Measurements from ENCODE around the gene CPT1A. TPM values are rescaled to one million over a fixed set of nuclear protein-coding genes. Genes with fewer than 3 reads are reported as not detected.

The CPT1A gene
- polyA plus RNA-seq, 1 of the 3 experiments (the other 2 are of a cell fraction), result 31.2 TPM

- H3K4me2 ChIP-seq, result no peak overlapping the region
- no peaks in the 10 kb centered on the region for H3K9me3 ChIP-seq
- DNase-seq, result no peak
- peaks cover 10% of the 10 kb centered on the region for H3K79me2 ChIP-seq (ENCODE audit: insufficient read depth)
- H3K27ac ChIP-seq (ENCODE audit: low read depth in 2 of 2, low read length in 1 of 2), result no peak overlapping the region
- no peaks in the 10 kb centered on the region for H4K20me1 ChIP-seq (ENCODE audit: insufficient read depth)
- WGBS (ENCODE audit: low lambda C conversion rate), result 85% methylated on average over 17 of the region's 18 CpGs
- H3K9ac ChIP-seq, result no peak overlapping the region
- H3K4me3 ChIP-seq (ENCODE audit: low read depth in 2 of 2, low read length in 1 of 2), result no peak overlapping the region
- TF ChIP-seq RAD21 (IDR thresholded peaks at IDR 0.05; ENCODE audit: low read length), result no peak
- no peak for TF ChIP-seq CHD2 (IDR thresholded peaks at IDR 0.05; ENCODE audit: low read length, partially characterized antibody)
- no peak for TF ChIP-seq NRF1 (IDR thresholded peaks at IDR 0.05; ENCODE audit: low read depth, low read length)
- no peak for TF ChIP-seq YY1 (IDR thresholded peaks at IDR 0.05; ENCODE audit: low read depth)
- ChIA-PET CTCF (interaction anchor here (0.7 to 1.7 kb wide), 2 partner anchors 44 to 157 kb away, joined by 3 to 7 read pairs; no protein-coding TSS in a partner anchor), POLR2A (no interaction called here)
- H2AFZ ChIP-seq (ENCODE audit: low read depth), result no peak overlapping the region
- no peaks in the 10 kb centered on the region for H3K27me3 ChIP-seq (ENCODE audit: insufficient read depth)
- no peaks in the 10 kb centered on the region for H3K36me3 ChIP-seq (replicated peaks in 1 of 2; ENCODE audit: control insufficient read depth in 1 of 2, insufficient read depth in 2 of 2, low read length in 1 of 2)
- peaks cover 6% of the 10 kb centered on the region for H3F3A ChIP-seq (replicated peaks; ENCODE audit: insufficient read depth)
- no peaks in the 10 kb centered on the region for H3K9me2 ChIP-seq
- peaks cover under 1 to 4% of the 10 kb centered on the region in 2 experiments; a peak in 2 of 4 replicates for H3K4me1 ChIP-seq (ENCODE audit: control insufficient read depth in 1 of 2, insufficient read depth in 2 of 2, low read depth in 1 of 2, low read length in 1 of 2)
These were observed 3.8 kb upstream of the CPT1A start for GRCh38 chr11:68845351-68846002.

GRCh38 chr11:68844801-68845200, 3.1 kb upstream of the CPT1A start:
- Histone ChIP-seq H3K4me1 (ENCODE audit: control insufficient read depth in 1 of 2, insufficient read depth in 2 of 2, low read depth in 1 of 2, low read length in 1 of 2) (peaks cover 7 to 8% of the 10 kb centered on the region in 2 experiments; a peak in 3 of 4 replicates), H3K4me3 (ENCODE audit: low read depth in 2 of 2, low read length in 1 of 2) (no peak overlapping the region), H3K36me3 (replicated peaks in 1 of 2; ENCODE audit: control insufficient read depth in 1 of 2, insufficient read depth in 2 of 2, low read length in 1 of 2) (no peaks in the 10 kb centered on the region), H3K9me3 (no peaks in the 10 kb centered on the region), H3K4me2 (no peak overlapping the region), H3K79me2 (ENCODE audit: insufficient read depth) (peaks cover 16% of the 10 kb centered on the region), H3K9ac (no peak overlapping the region), H3K27me3 (ENCODE audit: insufficient read depth) (no peaks in the 10 kb centered on the region), H4K20me1 (ENCODE audit: insufficient read depth) (no peaks in the 10 kb centered on the region), H3K9me2 (no peaks in the 10 kb centered on the region), H3F3A (replicated peaks; ENCODE audit: insufficient read depth) (peaks cover 13% of the 10 kb centered on the region), H3K27ac (ENCODE audit: low read depth in 2 of 2, low read length in 1 of 2) (no peak overlapping the region), H2AFZ (ENCODE audit: low read depth) (no peak overlapping the region)
- ChIA-PET CTCF (interaction anchor here (0.6 to 1.7 kb wide), 3 partner anchors 45 to 547 kb away, joined by 3 to 7 read pairs (median 3); no protein-coding TSS in a partner anchor), POLR2A (no interaction called here)
- DNase-seq, result no peak
- TF ChIP-seq RAD21 (IDR thresholded peaks at IDR 0.05; ENCODE audit: low read length) (no peak), USF2 (IDR thresholded peaks at IDR 0.05; ENCODE audit: borderline replicate concordance, low read depth, low read length) (no peak), MEF2A (IDR thresholded peaks at IDR 0.05; ENCODE audit: borderline replicate concordance, low read depth) (no peak), GATA2 (CRISPR knock-in tag; IDR thresholded peaks at IDR 0.05) (no peak), MAX (IDR thresholded peaks at IDR 0.05; ENCODE audit: low read depth) (no peak), TCF12 (IDR thresholded peaks at IDR 0.05) (no peak), RCOR1 (IDR thresholded peaks at IDR 0.05; ENCODE audit: low read length) (no peak)
- WGBS (ENCODE audit: low lambda C conversion rate), result 82% methylated on average over 6 of the region's 6 CpGs

- H3K36me3 ChIP-seq (replicated peaks in 1 of 2; ENCODE audit: control insufficient read depth in 1 of 2, insufficient read depth in 2 of 2, low read length in 1 of 2), result no peaks in the 10 kb centered on the region
- peaks cover 18% of the 10 kb centered on the region for H3K79me2 ChIP-seq (ENCODE audit: insufficient read depth)
- TF ChIP-seq JUND (IDR thresholded peaks at IDR 0.05) (no peak), POLR2AphosphoS5 (IDR thresholded peaks at IDR 0.05; ENCODE audit: low read depth, low read length) (no peak), TAF1 (IDR thresholded peaks at IDR 0.05; ENCODE audit: borderline replicate concordance, low read depth, low read length) (no peak), TCF12 (IDR thresholded peaks at IDR 0.05) (no peak), YY1 (IDR thresholded peaks at IDR 0.05; ENCODE audit: low read depth) (no peak), GABPA (IDR thresholded peaks at IDR 0.05; ENCODE audit: low read depth) (no peak), TEAD4 (IDR thresholded peaks at IDR 0.05; ENCODE audit: borderline replicate concordance, insufficient read depth) (no peak), ELF1 (IDR thresholded peaks at IDR 0.05) (no peak), MAX (IDR thresholded peaks at IDR 0.05; ENCODE audit: low read depth) (no peak), RCOR1 (IDR thresholded peaks at IDR 0.05; ENCODE audit: low read length) (no peak), SMC3 (IDR thresholded peaks at IDR 0.05; ENCODE audit: low read depth, low read length) (no peak), NFIC (IDR thresholded peaks at IDR 0.05; ENCODE audit: borderline replicate concordance) (no peak), FOSL2 (IDR thresholded peaks at IDR 0.05; ENCODE audit: borderline replicate concordance, low read depth) (no peak), EP300 (IDR thresholded peaks at IDR 0.05; ENCODE audit: borderline replicate concordance in 1 of 2, low read depth in 1 of 2, low read length in 1 of 2) (no peak), NRF1 (IDR thresholded peaks at IDR 0.05; ENCODE audit: low read depth, low read length) (no peak), USF2 (IDR thresholded peaks at IDR 0.05; ENCODE audit: borderline replicate concordance, low read depth, low read length) (no peak)
- POLR2A ChIA-PET, result no interaction called here
- H3K4me2 ChIP-seq, result no peak overlapping the region
- H3K27me3 ChIP-seq (ENCODE audit: insufficient read depth), result no peaks in the 10 kb centered on the region
- no peak for DNase-seq
- H4K20me1 ChIP-seq (ENCODE audit: insufficient read depth), result no peaks in the 10 kb centered on the region
- CTCF ChIA-PET, result interaction anchor here (0.6 to 1.7 kb wide), 2 partner anchors 46 to 547 kb away, joined by 3 to 7 read pairs; no protein-coding TSS in a partner anchor
- peaks cover 10 to 12% of the 10 kb centered on the region in 2 experiments; a peak in 3 of 4 replicates for H3K4me1 ChIP-seq (ENCODE audit: control insufficient read depth in 1 of 2, insufficient read depth in 2 of 2, low read depth in 1 of 2, low read length in 1 of 2)
- no peak overlapping the region for H3K4me3 ChIP-seq (ENCODE audit: low read depth in 2 of 2, low read length in 1 of 2)
- H3K9me3 ChIP-seq, result no peaks in the 10 kb centered on the region
- H3K27ac ChIP-seq (ENCODE audit: low read depth in 2 of 2, low read length in 1 of 2), result no peak overlapping the region
- no peak overlapping the region for H3K9ac ChIP-seq
- H3K9me2 ChIP-seq, result no peaks in the 10 kb centered on the region
- H2AFZ ChIP-seq (ENCODE audit: low read depth), result no peak overlapping the region
- H3F3A ChIP-seq (replicated peaks; ENCODE audit: insufficient read depth), result peaks cover 17% of the 10 kb centered on the region
- 77% methylated on average over 3 of the region's 3 CpGs for WGBS (ENCODE audit: low lambda C conversion rate)
These were observed 2.7 kb upstream of the CPT1A start for GRCh38 chr11:68844376-68844775.

Data from SK-N-SH (cell line).